Measurements from ENCODE around the gene DNAL4.
A peak's percentile ranks its signal among the peaks of the same experiment; 100 is the strongest.

DNAL4 gene

GRCh38 chr22:38770257-38770949, 23.5 kb downstream of the DNAL4 start:
- Histone ChIP-seq H3K36me3 (ENCODE audit: insufficient read depth) (no peaks in the 10 kb centered on the region), H3K4me2 (no peak overlapping the region), H3K27me3 (ENCODE audit: insufficient read depth, low read depth) (peaks cover 2% of the 10 kb centered on the region; the same call in 1 of the 2 replicates), H3K4me3 (IDR thresholded peaks at IDR 0.05; ENCODE audit: insufficient read depth, low read depth, low read length) (no peak overlapping the region), H2AFZ (ENCODE audit: low read depth) (no peak overlapping the region), H3K79me2 (ENCODE audit: insufficient read depth, low read depth) (no peaks in the 10 kb centered on the region), H4K20me1 (ENCODE audit: insufficient read depth) (no peaks in the 10 kb centered on the region), H3K9ac (no peak overlapping the region), H3K27ac (no peak overlapping the region), H3K4me1 (ENCODE audit: low read depth, poor library complexity, severe bottlenecking) (peaks cover 3% of the 10 kb centered on the region)
- TF ChIP-seq CTCF (conservative IDR thresholded peaks at IDR 0.05; ENCODE audit: low read depth, low read length) = no peak

GRCh38 chr22:38768036-38768435, 25.9 kb downstream of the DNAL4 start:
- Histone ChIP-seq H3K4me1 (ENCODE audit: low read depth, poor library complexity, severe bottlenecking) (no peaks in the 10 kb centered on the region), H2AFZ (ENCODE audit: low read depth) (no peak overlapping the region), H3K27ac (no peak overlapping the region), H3K27me3 (ENCODE audit: insufficient read depth, low read depth) (peaks cover 5% of the 10 kb centered on the region; the same call in 1 of the 2 replicates), H3K9ac (no peak overlapping the region), H3K4me2 (no peak overlapping the region), H3K79me2 (ENCODE audit: insufficient read depth, low read depth) (no peaks in the 10 kb centered on the region), H3K4me3 (IDR thresholded peaks at IDR 0.05; ENCODE audit: insufficient read depth, low read depth, low read length) (no peak overlapping the region), H4K20me1 (ENCODE audit: insufficient read depth) (no peaks in the 10 kb centered on the region), H3K36me3 (ENCODE audit: insufficient read depth) (no peaks in the 10 kb centered on the region)
- no peak for TF ChIP-seq CTCF (conservative IDR thresholded peaks at IDR 0.05; ENCODE audit: low read depth, low read length)

GRCh38 chr22:38767313-38767712, 26.6 kb downstream of the DNAL4 start:
- H3K4me3 ChIP-seq (IDR thresholded peaks at IDR 0.05; ENCODE audit: insufficient read depth, low read depth, low read length) = no peak overlapping the region
- H3K9ac ChIP-seq = no peak overlapping the region
- H3K27ac ChIP-seq = no peak overlapping the region
- H3K4me2 ChIP-seq = no peak overlapping the region
- TF ChIP-seq CTCF (conservative IDR thresholded peaks at IDR 0.05; ENCODE audit: low read depth, low read length) = no peak
- no peaks in the 10 kb centered on the region for H3K36me3 ChIP-seq (ENCODE audit: insufficient read depth)
- H3K4me1 ChIP-seq (ENCODE audit: low read depth, poor library complexity, severe bottlenecking) = no peaks in the 10 kb centered on the region
- no peaks in the 10 kb centered on the region for H4K20me1 ChIP-seq (ENCODE audit: insufficient read depth)
- H2AFZ ChIP-seq (ENCODE audit: low read depth) = no peak overlapping the region
- H3K27me3 ChIP-seq (ENCODE audit: insufficient read depth, low read depth) = peaks cover 5% of the 10 kb centered on the region; the same call in 1 of the 2 replicates
- no peaks in the 10 kb centered on the region for H3K79me2 ChIP-seq (ENCODE audit: insufficient read depth, low read depth)

GRCh38 chr22:38766076-38766777, 27.7 kb downstream of the DNAL4 start:
- TF ChIP-seq CTCF (conservative IDR thresholded peaks at IDR 0.05; ENCODE audit: low read depth, low read length) = peak; percentile 81
- Histone ChIP-seq H2AFZ (ENCODE audit: low read depth) (no peak overlapping the region), H4K20me1 (ENCODE audit: insufficient read depth) (no peaks in the 10 kb centered on the region), H3K79me2 (ENCODE audit: insufficient read depth, low read depth) (no peaks in the 10 kb centered on the region), H3K4me3 (IDR thresholded peaks at IDR 0.05; ENCODE audit: insufficient read depth, low read depth, low read length) (no peak overlapping the region), H3K9ac (no peak overlapping the region), H3K4me1 (ENCODE audit: low read depth, poor library complexity, severe bottlenecking) (no peaks in the 10 kb centered on the region), H3K4me2 (no peak overlapping the region), H3K27me3 (ENCODE audit: insufficient read depth, low read depth) (peaks cover 5% of the 10 kb centered on the region; the same call in 1 of the 2 replicates), H3K27ac (no peak overlapping the region), H3K36me3 (ENCODE audit: insufficient read depth) (no peaks in the 10 kb centered on the region)
